HG03520 (cell line): ENCODE results near the gene CRACR2B.

Experiments used
- ATAC-seq: cut with Tn5 transposase; IDR thresholded peaks from one replicate; pipeline ENCODE4 v1.9.1; 2021; ENCODE audit warnings: mild to moderate bottlenecking, moderate library complexity; ENCODE audit not compliant: unreplicated experiment

CRACR2B gene

GRCh38 chr11:794766-795633, 32.7 kb upstream of the CRACR2B start:
- no peak for ATAC-seq

DNA sequence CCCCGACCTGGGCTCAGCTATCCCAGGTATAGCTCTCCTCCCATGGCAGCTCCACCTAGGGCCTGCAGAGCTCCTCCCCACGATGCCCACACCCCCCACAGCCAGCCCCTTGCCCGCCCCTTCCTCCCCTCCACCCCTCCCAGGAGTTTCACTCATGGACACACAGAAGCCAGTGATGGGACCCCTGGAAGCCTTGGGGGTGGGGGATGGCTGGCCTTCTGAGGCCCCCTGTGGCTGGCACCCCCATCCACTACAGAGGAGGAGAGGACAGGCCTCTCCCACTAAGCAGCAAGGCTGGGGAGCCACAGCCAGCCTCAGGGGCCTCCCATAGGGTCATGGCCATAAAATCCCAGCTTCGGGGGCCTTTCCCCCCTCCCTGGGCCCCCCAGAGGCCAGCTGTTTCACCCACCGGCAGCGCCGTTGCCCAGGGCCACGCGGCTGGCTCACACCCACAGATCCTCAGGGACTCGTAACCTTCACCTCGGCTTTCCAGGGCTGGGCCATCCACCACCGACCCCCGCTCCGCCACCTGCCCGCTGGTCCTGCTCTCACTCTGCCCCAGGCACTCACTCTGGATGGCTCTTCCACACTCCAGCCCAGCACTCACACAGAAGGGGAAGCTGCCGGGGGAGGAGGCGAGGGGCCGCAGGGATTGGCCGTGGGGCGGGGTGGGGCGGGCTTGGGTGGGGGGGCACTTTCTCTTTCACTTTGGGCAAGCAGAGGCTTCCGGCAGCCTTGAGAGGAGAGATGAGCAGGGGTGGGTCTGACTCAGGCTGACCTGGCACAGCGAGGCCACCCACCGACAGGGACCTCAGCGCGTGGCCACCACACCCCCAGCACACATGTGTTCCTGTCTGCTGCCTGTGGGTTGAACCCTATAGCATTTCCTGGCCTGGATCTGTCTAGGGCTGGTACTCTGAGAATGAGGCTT, 31.8 kb upstream of the CRACR2B start:
- peak; percentile 31 for ATAC-seq

- no peak for ATAC-seq
These were observed 31.0 kb upstream of the CRACR2B start for GRCh38 chr11:796565-797295.

DNA sequence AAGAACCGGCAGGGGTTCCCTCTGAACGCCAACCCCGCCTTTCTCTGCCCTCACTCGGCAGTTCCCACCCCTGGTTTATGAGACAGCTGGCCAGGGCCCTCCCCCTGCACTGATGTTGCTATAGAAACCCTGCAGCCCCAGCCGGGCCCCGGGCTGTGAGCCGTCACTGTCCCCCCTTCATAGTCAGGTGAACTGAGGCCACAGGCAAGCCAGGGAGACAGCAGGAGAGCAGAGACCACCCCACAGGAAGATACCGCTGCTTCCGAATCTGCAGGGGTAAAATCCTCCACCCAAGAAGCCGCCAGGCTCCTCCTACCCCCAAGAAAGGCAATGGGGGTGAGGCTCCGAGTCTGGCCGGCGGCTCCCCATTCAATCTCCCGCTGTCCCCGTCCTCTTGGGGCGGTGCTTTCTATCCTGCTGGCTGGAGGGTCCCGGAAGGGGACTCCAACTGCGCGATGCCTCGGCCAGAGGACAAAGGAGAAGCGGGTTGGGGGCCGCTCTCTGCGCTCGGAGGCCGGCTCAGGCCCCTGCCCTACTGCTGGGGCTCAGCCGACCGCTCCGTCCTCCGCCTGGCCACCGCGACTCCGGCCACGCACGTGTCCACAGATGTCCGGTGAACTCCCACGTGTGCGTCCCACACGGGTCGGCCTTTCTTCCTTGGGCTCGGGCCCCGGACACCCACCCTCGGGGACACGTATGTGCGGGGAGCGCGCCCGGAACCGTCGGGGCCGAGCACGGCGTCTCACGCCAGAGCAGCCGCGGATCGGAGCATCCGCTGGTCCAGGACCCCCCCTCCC, 30.2 kb upstream of the CRACR2B start:
- peak; percentile 39 for ATAC-seq

DNA sequence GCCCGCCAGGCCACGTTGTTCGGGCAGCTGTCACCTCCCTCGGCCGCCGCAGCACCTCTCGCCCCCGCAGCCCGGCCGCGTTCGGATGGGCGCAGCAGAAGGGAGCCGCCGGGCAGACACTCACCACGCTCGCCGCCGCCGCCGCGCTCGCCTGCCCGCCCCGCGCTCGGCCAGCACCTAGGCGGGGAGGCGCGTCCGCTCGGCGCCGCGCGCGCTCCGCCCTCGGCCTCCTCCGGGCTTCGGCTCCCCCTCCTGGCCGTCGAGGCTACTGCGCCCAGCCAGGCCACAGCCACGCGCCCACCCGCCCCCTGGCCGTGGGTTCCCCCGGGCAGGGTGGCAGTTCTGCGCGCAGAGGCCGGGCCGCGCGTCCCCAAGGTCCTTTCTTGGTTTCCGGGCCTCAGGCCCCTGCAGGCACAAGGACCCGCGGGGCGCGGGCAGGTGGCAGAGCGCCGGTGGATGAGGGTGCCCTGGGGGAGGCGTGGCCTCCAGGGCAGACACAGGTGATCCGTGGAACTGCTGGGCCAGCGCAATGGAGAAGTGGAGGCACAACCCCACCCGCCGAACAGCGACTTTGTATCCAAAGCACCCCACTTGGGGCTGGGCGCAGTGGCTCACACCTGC, 29.5 kb upstream of the CRACR2B start, which contains the start of gene SLC25A22:
TSS of gene SLC25A22 (minus strand) at position 189 of the 621 bp plus-strand sequence. CDS start 3,275 bp downstream, outside the sequence.
- ATAC-seq: peak; percentile 46

DNA sequence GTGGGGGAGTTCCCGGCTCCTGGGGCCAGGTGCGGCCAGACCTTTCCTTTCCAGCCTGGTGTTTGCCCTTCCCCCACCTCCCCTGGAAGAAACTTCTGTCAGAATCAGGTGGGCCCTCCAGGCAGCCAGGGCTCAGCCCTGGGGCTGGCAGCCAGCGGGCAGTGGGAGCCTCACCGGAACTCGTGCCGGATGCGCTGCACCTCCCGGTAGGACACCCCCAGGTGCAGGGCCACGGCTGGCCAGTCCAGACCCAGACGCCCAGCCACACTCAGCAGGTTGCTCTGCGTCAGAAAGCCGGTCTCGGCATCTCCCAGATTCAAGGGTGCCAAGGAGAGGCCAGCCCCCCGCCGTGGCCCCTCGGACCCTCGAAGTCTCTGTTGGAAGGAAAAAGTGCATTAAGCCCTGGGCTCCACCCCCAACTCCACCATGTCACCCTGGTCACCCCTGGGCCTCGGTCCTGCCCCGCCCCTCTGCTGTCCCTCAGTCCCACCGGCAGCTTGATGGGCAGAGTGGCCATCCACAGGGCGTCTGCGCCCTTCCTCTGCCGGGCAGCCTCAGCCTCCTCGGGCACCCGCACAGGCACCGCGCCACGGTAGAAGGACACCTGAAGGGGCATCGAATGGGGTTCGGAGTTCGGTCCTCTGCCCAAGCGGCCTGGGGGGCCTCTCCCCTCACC, 27.9 kb upstream of the CRACR2B start:
- ATAC-seq: no peak

DNA sequence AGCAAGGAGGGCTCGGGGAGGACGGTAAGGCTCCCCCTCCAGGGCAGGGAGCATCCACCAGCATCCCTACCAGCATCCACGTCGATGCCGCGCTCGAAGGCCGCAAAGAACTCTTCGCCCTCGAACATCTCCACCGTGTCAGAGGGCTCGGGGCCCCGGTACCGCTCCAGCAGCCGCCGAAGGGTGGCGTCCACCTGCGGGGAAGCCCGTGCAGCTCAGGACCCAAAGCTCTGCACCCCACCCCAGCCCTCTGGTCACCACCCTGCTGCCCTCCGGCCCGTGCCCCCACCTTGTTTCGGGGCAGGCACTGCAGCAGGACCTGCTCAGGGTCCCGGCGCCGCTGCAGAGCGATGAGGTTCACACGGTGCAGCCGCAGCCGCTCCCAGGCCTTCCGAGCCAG, 27.2 kb upstream of the CRACR2B start:
- ATAC-seq: no peak

DNA sequence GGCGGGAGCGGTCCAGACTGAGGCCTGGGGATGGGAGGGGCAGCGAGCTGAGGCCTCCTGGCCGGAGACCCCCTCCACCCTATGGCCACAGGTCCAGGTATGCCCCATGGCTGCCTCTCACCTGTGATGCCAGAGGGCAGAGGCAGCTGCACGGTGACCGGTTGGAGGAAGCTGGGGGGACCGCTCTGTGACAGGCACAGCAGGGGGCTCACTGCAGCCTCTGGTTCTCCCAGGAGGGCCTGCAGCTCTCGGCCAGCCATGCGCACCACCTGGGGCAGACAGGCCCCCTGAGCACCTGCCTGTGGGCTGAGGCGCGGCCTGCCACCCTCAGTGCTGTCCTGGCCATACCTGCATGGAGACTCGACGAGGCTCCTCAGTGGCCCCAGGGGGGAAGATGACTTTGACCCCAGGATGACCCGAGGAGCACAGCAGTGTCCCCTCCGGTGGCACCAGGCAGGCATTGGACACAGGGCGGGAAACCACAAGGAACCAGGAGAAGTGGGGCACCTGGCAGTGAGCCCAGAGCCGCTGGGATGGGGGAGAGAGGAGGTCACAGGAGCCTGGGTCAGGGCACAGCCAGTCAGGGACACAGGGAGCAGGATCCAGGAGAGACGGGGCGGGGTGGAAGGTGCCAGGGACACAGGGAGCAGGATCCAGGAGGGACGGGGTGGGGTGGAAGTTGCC, 26.5 kb upstream of the CRACR2B start:
- ATAC-seq: no peak

- no peak for ATAC-seq
These were observed 25.6 kb upstream of the CRACR2B start for GRCh38 chr11:802018-802617.

DNA sequence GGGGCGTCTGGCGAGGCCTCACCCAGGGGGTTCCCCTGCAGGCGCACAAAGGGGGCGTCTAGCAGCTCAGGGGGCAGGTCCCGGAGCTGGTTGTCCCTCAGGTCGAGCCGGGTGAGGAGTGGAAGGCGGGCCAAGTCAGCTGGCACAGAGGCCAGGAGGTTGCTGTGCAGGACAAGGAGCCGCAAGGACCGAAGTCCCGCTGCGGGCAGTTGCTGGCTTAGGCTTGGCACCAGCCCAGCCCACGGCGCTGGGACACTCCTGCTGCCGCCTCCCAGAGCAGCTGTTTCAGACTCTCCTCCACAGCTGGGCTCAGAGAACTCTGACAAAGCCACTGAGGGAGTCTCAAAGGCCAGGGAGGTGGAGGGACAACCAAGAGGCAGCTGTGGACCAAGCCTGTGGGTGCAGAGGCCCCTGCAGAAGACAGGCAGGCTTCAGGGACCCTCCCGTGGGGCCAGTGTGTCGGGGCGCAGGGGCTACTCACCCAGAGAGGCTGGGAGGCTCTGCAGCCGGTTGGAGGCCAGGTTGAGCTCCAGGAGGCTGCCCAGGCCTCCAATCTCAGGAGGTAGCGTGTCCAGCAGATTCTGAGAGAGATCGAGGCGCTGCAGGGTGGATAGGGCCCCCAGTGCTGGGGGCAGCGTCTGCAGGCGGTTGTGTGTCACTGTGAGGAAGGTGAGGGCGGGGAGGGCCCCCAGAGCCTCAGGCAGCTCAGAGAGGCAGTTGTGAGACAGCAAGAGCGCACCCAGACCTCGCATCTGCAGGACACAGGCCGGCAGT, 24.8 kb upstream of the CRACR2B start:
- no peak for ATAC-seq

- ATAC-seq: no peak
These were observed 24.3 kb upstream of the CRACR2B start for GRCh38 chr11:803467-803742.

DNA sequence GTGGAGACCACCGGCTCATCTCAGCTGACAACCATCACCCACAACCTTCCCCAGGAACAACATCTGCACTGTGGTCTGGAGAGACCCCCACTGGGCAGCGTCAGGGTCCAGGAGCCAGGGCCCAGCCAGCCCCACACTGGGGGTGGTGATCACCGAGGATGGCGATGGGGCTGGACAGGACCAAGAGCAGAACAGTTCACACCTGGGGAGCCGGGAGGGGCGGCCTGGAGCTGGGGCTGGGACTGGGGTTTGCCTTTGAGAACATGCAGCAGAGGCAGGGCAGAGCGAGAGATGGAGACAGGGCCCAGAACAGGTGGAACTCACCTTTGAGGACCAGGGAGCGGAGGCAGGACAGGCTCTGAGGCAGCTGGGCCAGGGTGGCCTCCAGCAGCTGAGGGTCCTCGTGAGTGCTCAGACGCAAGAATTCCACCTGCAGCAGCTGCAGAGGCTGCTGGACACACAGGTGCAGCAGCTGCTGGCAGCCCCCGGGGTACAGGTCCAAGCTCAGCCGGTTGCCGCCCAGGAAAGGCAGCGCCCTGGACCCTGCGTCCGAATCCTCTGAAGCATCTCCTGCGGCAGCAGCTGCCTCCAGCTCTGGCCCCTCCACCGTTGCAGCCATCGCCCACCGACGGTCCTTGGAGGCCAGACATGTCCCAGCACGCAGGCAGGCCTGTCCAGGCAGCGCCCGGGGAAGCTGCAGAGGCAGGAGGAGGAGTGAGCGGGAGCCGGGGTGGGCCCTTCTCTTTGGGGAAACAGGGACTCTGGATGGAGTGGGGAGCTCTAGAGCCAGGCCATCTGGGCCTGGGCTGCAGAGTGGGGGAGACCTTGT, 23.7 kb upstream of the CRACR2B start:
- ATAC-seq: no peak

- no peak for ATAC-seq
These were observed 23.1 kb upstream of the CRACR2B start for GRCh38 chr11:804599-804964.

DNA sequence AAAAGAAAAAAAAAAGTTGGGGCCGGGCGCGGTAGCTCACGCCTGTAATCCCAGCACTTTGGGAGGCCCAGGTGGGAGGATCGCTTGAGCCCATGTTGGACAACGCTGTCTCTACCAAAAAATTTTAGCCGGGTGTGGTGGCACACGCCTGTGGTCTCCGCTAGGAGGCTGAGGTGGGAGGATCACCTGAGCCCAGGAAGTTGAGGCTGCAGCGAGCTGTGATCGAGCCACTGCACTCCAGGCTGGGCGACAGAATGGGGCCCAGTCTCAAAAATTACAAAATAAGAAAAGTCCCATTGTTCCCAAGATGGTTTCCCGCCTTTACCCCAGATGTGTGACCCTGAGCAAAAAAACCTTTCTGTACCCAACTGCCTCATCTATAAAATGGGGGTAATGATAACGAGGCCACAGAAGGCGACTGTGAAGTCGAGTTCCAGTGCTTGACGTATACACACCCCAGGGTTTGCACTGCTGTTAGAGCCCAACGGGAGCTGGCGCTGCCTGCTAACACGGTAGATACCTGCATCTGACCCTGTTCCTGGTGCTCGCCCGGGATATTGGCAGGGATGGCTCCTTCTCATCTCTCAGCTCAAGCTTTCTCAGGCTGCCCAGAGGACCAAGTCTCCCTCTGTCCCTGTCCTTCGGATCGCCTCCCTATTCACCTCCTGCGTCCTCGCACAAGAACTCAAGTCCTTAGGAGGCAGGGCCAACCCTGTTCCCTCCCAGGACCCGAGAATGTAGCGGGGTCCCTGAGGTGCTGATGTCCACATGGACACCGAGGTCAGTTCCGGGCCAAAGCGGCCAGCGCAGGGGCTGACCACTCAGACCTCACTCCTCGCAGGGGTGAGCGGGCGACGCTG, 19.1 kb upstream of the CRACR2B start:
- ATAC-seq: no peak

DNA sequence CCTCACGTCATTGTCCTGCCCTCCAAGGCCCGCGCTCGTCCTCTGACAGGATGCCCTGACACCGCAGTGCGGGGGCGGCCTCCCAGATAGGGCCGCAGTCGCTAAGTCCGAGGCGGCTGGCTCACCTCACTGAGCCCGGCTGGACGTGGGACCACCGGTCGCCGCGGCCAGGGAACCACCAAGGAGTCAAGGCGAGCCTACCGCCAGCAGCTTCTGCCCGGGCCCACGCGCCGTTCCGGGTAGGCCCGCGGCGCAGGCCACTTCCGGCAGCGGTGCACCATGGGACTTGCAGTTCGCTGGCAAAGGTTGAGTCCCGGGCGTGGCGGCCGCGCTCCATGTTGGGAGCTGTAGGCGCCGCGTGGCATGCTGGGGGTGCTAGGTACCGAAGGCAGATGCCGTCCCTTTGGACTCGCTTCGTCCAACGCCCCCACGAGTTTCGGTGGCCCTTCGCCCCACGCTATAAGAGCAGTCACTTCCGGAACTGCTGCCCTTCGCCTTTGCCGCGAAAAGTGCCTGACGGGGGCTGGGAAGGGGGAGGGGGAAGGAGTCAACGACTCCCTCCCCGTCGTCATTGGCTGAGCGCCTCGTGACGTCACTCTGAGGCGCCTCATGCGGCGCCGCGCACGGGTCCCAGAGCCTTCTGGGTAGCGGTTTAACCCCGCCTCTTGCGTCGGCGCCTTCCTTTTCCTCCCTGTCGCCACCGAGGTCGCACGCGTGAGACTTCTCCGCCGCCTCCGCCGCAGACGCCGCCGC, 18.3 kb upstream of the CRACR2B start, which contains the start of gene RPLP2:
TSS of gene RPLP2 (plus strand) at position 681 of the 753 bp plus-strand sequence. CDS start 268 bp downstream, outside the sequence.
- peak; percentile 59 for ATAC-seq
